ENCODE measurements around the gene C11orf98. TPM values are rescaled to one million over a fixed set of nuclear protein-coding genes. Genes with fewer than 3 reads are reported as not detected.

Gene C11orf98
- total RNA-seq (48.1 and 52.0 TPM in 2 replicates), polyA plus RNA-seq (41.5 and 46.3 TPM in 2 replicates), polyA minus RNA-seq (20.2 and 28.6 TPM in 2 replicates)
- 58.3 TPM for total RNA-seq (2013)

DNA sequence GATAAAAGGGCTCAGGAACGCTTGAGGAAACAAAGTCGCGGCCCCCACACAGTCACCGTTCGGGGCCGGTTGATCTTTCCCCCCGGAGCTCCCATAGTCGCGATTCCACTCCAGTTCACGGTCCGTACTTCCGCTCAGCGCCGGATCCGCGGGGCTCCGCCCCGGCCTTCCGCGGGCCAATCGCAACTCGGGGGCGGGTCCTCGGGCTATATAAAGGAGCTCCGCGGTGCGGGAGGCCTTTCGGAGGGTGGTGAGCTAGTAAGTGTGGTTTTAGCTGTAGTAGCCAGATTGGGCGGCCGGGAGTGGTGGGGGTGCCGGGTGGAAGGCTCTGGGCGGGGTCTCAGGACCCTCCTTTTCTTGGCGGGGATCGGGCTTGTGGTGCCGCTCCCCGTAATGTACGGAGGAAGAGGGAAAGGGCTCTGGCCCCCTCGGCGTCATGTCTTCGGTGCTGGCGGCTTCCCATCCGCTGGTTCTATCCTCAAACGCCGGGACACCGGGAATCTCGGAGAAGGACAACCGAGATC, at the start of gene C11orf98, which contains the start of gene CSKMT:
C11orf98 (minus strand) TSS at position 136 of the 524 bp plus-strand sequence; CDS start at position 95, 41 bp downstream.
CSKMT (plus strand) TSS at position 238 of the 524 bp plus-strand sequence. CDS start 568 bp downstream, outside the sequence.
- Mint-ChIP-seq H3K4me1 (peaks cover 45% of the 10 kb centered on the region), H3K4me3 (peak within 1 kb of the TSS; percentile 97), H3K27ac (peak within 1 kb of the TSS; percentile 93), H3K27me3 (no peaks in the 10 kb centered on the region), H3K9me3 (ENCODE audit: insufficient read depth) (no peaks in the 10 kb centered on the region)
- peak within 1 kb of the TSS; percentile 82 for H3K9ac ChIP-seq (ENCODE audit: low read length)
- peaks cover 50% of the 10 kb centered on the region for H3K79me2 ChIP-seq (ENCODE audit: control insufficient read depth, insufficient read depth, low read length)
- H3K9me3 ChIP-seq (ENCODE audit: control extremely low read depth in 1 of 3, control insufficient read depth in 2 of 3, insufficient read depth in 1 of 3, low read length in 2 of 3): no peaks in the 10 kb centered on the region
- peak; percentile 90 for ATAC-seq (ENCODE audit: low read depth)
- no peaks in the 10 kb centered on the region for H3K27me3 ChIP-seq (replicated peaks in 1 of 4; ENCODE audit: control extremely low read depth in 1 of 4, control insufficient read depth in 3 of 4, insufficient read depth in 4 of 4, low read length in 3 of 4)
- H2AFZ ChIP-seq (ENCODE audit: insufficient read depth, low read depth, low read length, poor library complexity, severe bottlenecking): peak within 1 kb of the TSS; percentile 96
- peak within 1 kb of the TSS; percentile 79 to 98 (median 91) for H3K4me3 ChIP-seq (ENCODE audit: control extremely low read depth in 1 of 5, extremely low read depth in 1 of 5, insufficient read depth in 1 of 5, low read depth in 2 of 5, low read length in 4 of 5)
- under 1% methylated on average over 46 of the region's 47 CpGs for WGBS (ENCODE audit: insufficient coverage)
- H3K27ac ChIP-seq (ENCODE audit: low read length in 2 of 2): peak within 1 kb of the TSS; percentile 73 to 81
- intact Hi-C loops (cut with micrococcal nuclease): loop anchor here (1.0 to 2.0 kb wide), 7 partner anchors 12 to 74 kb away; partner anchors contain the start of genes EML3, GANAB, INTS5 and TUT1
- no peak for TF ChIP-seq EZH2 (IDR thresholded peaks at IDR 0.05; ENCODE audit: borderline replicate concordance, insufficient read depth, low read depth, low read length, poor library complexity, severe bottlenecking)
- TF ChIP-seq, protein P1, sequence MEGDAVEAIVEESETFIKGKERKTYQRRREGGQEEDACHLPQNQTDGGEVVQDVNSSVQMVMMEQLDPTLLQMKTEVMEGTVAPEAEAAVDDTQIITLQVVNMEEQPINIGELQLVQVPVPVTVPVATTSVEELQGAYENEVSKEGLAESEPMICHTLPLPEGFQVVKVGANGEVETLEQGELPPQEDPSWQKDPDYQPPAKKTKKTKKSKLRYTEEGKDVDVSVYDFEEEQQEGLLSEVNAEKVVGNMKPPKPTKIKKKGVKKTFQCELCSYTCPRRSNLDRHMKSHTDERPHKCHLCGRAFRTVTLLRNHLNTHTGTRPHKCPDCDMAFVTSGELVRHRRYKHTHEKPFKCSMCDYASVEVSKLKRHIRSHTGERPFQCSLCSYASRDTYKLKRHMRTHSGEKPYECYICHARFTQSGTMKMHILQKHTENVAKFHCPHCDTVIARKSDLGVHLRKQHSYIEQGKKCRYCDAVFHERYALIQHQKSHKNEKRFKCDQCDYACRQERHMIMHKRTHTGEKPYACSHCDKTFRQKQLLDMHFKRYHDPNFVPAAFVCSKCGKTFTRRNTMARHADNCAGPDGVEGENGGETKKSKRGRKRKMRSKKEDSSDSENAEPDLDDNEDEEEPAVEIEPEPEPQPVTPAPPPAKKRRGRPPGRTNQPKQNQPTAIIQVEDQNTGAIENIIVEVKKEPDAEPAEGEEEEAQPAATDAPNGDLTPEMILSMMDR (IDR thresholded peaks at IDR 0.05): no peak
- H3K36me3 ChIP-seq (replicated peaks in 1 of 2; ENCODE audit: control extremely low read depth in 1 of 2, control insufficient read depth in 1 of 2, extremely low read depth in 1 of 2, insufficient read depth in 2 of 2, low read length in 1 of 2): peaks cover 5 to 19% of the 10 kb centered on the region in 2 experiments
- H3K4me1 ChIP-seq (ENCODE audit: control insufficient read depth in 2 of 2, insufficient read depth in 2 of 2, low read length in 2 of 2): peaks cover 17 to 35% of the 10 kb centered on the region in 2 donors
- POLR2A ChIA-PET: interaction anchor here (0.6 to 3.6 kb wide), 29 partner anchors 8 to 1543 kb away, joined by 3 to 62 read pairs (median 6); partner anchors contain the start of genes B3GAT3, BSCL2, EEF1G and GANAB
- peak within 1 kb of the TSS; percentile 78 for H3K4me2 ChIP-seq (replicated peaks; ENCODE audit: low read depth, low read length, poor library complexity, severe bottlenecking)
- H4K20me1 ChIP-seq (ENCODE audit: control insufficient read depth, insufficient read depth, low read length, poor library complexity, severe bottlenecking): peaks cover 9% of the 10 kb centered on the region
- CTCF ChIA-PET: interaction anchor here (0.6 to 2.0 kb wide), 17 partner anchors 10 to 241 kb away, joined by 3 to 17 read pairs (median 4); partner anchors contain the start of genes B3GAT3, INTS5 and TUT1
- DNase-seq: peak; percentile 95

DNA sequence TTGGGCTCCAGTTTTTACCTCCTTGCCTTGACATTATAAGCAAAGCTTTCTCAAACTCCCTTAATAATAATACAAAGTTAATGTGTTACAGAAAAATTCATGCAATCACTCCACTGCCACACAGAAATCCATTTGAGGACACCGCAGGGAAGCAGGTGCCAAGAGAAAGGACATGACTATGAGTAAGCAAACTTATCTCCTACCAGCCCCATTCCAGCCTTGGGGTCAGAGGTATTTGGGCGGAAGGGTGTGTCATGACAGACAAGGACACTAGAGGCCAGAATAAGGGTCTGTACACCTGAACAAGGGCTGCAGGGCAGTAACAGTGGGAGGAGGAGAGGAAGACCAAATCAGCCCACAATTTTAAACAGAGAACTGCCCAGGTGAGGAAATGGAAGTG, 48.3 kb upstream of the C11orf98 start:
- no peak for ATAC-seq (ENCODE audit: low read depth)
- no peak overlapping the region for H3K4me3 ChIP-seq (ENCODE audit: control extremely low read depth in 1 of 5, extremely low read depth in 1 of 5, insufficient read depth in 1 of 5, low read depth in 2 of 5, low read length in 4 of 5)
- peaks cover 2 to 70% of the 10 kb centered on the region in 2 experiments for H3K36me3 ChIP-seq (replicated peaks in 1 of 2; ENCODE audit: control extremely low read depth in 1 of 2, control insufficient read depth in 1 of 2, extremely low read depth in 1 of 2, insufficient read depth in 2 of 2, low read length in 1 of 2)
- peak overlapping the region; percentile 65 for H3K27ac Mint-ChIP-seq
- H3K79me2 ChIP-seq (ENCODE audit: control insufficient read depth, insufficient read depth, low read length): peaks cover 46% of the 10 kb centered on the region
- peaks cover 37% of the 10 kb centered on the region for H3K4me1 Mint-ChIP-seq
- POLR2A ChIA-PET: interaction anchor here (1.0 to 1.3 kb wide), 2 partner anchors 14 to 141 kb away, joined by 3 to 4 read pairs; partner anchors contain the start of gene HNRNPUL2
- DNase-seq: no peak
- no peak overlapping the region for H3K9ac ChIP-seq (ENCODE audit: low read length)
- WGBS (ENCODE audit: insufficient coverage): no CpG with 5 or more reads among the region's 2 CpGs
- no peak for TF ChIP-seq EZH2 (IDR thresholded peaks at IDR 0.05; ENCODE audit: borderline replicate concordance, insufficient read depth, low read depth, low read length, poor library complexity, severe bottlenecking)
- TF ChIP-seq, protein P1 (IDR thresholded peaks at IDR 0.05): no peak
- H2AFZ ChIP-seq (ENCODE audit: insufficient read depth, low read depth, low read length, poor library complexity, severe bottlenecking): no peak overlapping the region
- no peaks in the 10 kb centered on the region for H3K9me3 ChIP-seq (ENCODE audit: control extremely low read depth in 1 of 3, control insufficient read depth in 2 of 3, insufficient read depth in 1 of 3, low read length in 2 of 3)
- CTCF ChIA-PET: interaction anchor here (0.7 to 1.0 kb wide), 2 partner anchors 10 to 74 kb away, joined by 3 to 4 read pairs; partner anchors contain the start of gene TMEM179B
- H3K27me3 Mint-ChIP-seq: no peaks in the 10 kb centered on the region
- intact Hi-C loops (cut with micrococcal nuclease): no loop called here
- H3K4me1 ChIP-seq (ENCODE audit: control insufficient read depth in 2 of 2, insufficient read depth in 2 of 2, low read length in 2 of 2): peaks cover 12 to 23% of the 10 kb centered on the region in 2 donors
- H4K20me1 ChIP-seq (ENCODE audit: control insufficient read depth, insufficient read depth, low read length, poor library complexity, severe bottlenecking): peaks cover 6% of the 10 kb centered on the region
- H3K4me3 Mint-ChIP-seq: no peak overlapping the region
- no peaks in the 10 kb centered on the region for H3K9me3 Mint-ChIP-seq (ENCODE audit: insufficient read depth)
- peak overlapping the region in 1 of 2 donors; percentile 51 for H3K27ac ChIP-seq (ENCODE audit: low read length in 2 of 2)
- no peak overlapping the region for H3K4me2 ChIP-seq (replicated peaks; ENCODE audit: low read depth, low read length, poor library complexity, severe bottlenecking)
- H3K27me3 ChIP-seq (replicated peaks in 1 of 4; ENCODE audit: control extremely low read depth in 1 of 4, control insufficient read depth in 3 of 4, insufficient read depth in 4 of 4, low read length in 3 of 4): no peaks in the 10 kb centered on the region
